Neutrophil (primary cell): ENCODE data around the gene MBNL1.

Source experiments
- H3K27ac ChIP-seq: fragments of 200-600 bp; sonication (generic); 2 replicates; pipeline ENCODE4 v1.5.1; 2016; ENCODE audit warnings: mild to moderate bottlenecking, moderate library complexity
- H3K27me3 ChIP-seq: fragments of 200-600 bp; sonication (generic); 2 replicates; pipeline ENCODE4 v1.6.0; 2016; ENCODE audit warnings: mild to moderate bottlenecking
- H3K36me3 ChIP-seq: fragments of 200-600 bp; sonication (generic); 2 replicates; pipeline ENCODE4 v1.5.1; 2017
- H3K4me1 ChIP-seq, 2 experiments: fragments of 200-600 bp in 1 of 2; sonication (generic) in 1 of 2; 1 replicate in 1 of 2; 2 replicates in 1 of 2; pipeline versions ENCODE4 v1.5.1 to v1.6.1; 2013 to 2016; ENCODE audit warnings: low read depth in 1 of 2, low read length in 1 of 2, mild to moderate bottlenecking in 1 of 2, moderate library complexity in 1 of 2; ENCODE audit not compliant: control insufficient read depth in 1 of 2, insufficient read depth in 1 of 2
- H3K4me3 ChIP-seq, 2 experiments: fragments of 200-600 bp in 1 of 2; sonication (generic) in 1 of 2; 1 replicate in 1 of 2; 2 replicates in 1 of 2; pipeline ENCODE4 v1.5.1; 2013 to 2016; ENCODE audit warnings: low read depth in 1 of 2, low read length in 1 of 2, mild to moderate bottlenecking in 1 of 2, moderate library complexity in 1 of 2
- H3K9me3 ChIP-seq: fragments of 200-600 bp; sonication (generic); 2 replicates; pipeline ENCODE4 v1.5.1; 2016
- CTCF ChIP-seq: fragments of 200-600 bp; sonication (generic); IDR thresholded peaks from 2 replicates; pipeline ENCODE4 v1.5.1; 2016; ENCODE audit warnings: antibody characterized with exemption

The MBNL1 gene

GRCh38 chr3:152349392-152349791 is 80.7 kb downstream of the MBNL1 start:
- no peaks in the 10 kb centered on the region for H3K9me3 ChIP-seq
- no peaks in the 10 kb centered on the region for H3K27me3 ChIP-seq
- TF ChIP-seq CTCF, result no peak
- peaks cover 3% of the 10 kb centered on the region for H3K36me3 ChIP-seq
- peaks cover 11 to 13% of the 10 kb centered on the region in 2 experiments for H3K4me1 ChIP-seq
- H3K4me3 ChIP-seq, result no peak overlapping the region
- peak overlapping the region; percentile 40 for H3K27ac ChIP-seq

GRCh38 chr3:152350139-152350538 is 81.4 kb downstream of the MBNL1 start:
- Histone ChIP-seq H3K4me3 (no peak overlapping the region), H3K27ac (peak overlapping the region; percentile 40), H3K27me3 (no peaks in the 10 kb centered on the region), H3K4me1 (peaks cover 9 to 12% of the 10 kb centered on the region in 2 experiments), H3K9me3 (no peaks in the 10 kb centered on the region), H3K36me3 (peaks cover 3% of the 10 kb centered on the region)
- no peak for TF ChIP-seq CTCF

- Histone ChIP-seq H3K9me3 (no peaks in the 10 kb centered on the region), H3K4me1 (peaks cover 2 to 5% of the 10 kb centered on the region in 2 experiments), H3K27me3 (no peaks in the 10 kb centered on the region), H3K36me3 (peaks cover 3% of the 10 kb centered on the region), H3K27ac (peak overlapping the region; percentile 49), H3K4me3 (no peak overlapping the region)
- no peak for TF ChIP-seq CTCF
Observed at GRCh38 chr3:152350776-152351175, 82.0 kb downstream of the MBNL1 start.

GRCh38 chr3:152352554-152352953 is 83.8 kb downstream of the MBNL1 start:
- no peak for TF ChIP-seq CTCF
- Histone ChIP-seq H3K4me1 (no peaks in the 10 kb centered on the region), H3K9me3 (no peaks in the 10 kb centered on the region)

GRCh38 chr3:152353578-152353977 is 84.8 kb downstream of the MBNL1 start:
- no peaks in the 10 kb centered on the region for H3K36me3 ChIP-seq
- no peak overlapping the region for H3K4me3 ChIP-seq
- no peaks in the 10 kb centered on the region for H3K27me3 ChIP-seq
- H3K9me3 ChIP-seq, result no peaks in the 10 kb centered on the region
- no peaks in the 10 kb centered on the region for H3K4me1 ChIP-seq
- TF ChIP-seq CTCF, result no peak
- H3K27ac ChIP-seq, result peak overlapping the region; percentile 23

More at GRCh38 chr3:152352554-152352953, 83.8 kb downstream of the MBNL1 start:
- H3K27ac ChIP-seq, result peak overlapping the region; percentile 49
- H3K27me3 ChIP-seq, result no peaks in the 10 kb centered on the region
- no peak overlapping the region for H3K4me3 ChIP-seq
- H3K36me3 ChIP-seq, result no peaks in the 10 kb centered on the region
